B cell (primary cell): Measurements from ENCODE around the gene TAPBP.

Experiments used
- EZH2 ChIP-seq: IDR thresholded peaks from 2 replicates; pipeline ENCODE4 v1.6.1; 2012; ENCODE audit warnings: borderline replicate concordance, low read depth, mild to moderate bottlenecking, moderate library complexity, low read length; ENCODE audit not compliant: insufficient read depth, poor library complexity, severe bottlenecking
- TF ChIP-seq, protein P1 (sequence below): fragments of 200-600 bp; IDR thresholded peaks from one replicate; pipeline ENCODE4 v1.8.0; 2022; ENCODE audit warnings: antibody characterized with exemption, mild to moderate bottlenecking

DNA sequence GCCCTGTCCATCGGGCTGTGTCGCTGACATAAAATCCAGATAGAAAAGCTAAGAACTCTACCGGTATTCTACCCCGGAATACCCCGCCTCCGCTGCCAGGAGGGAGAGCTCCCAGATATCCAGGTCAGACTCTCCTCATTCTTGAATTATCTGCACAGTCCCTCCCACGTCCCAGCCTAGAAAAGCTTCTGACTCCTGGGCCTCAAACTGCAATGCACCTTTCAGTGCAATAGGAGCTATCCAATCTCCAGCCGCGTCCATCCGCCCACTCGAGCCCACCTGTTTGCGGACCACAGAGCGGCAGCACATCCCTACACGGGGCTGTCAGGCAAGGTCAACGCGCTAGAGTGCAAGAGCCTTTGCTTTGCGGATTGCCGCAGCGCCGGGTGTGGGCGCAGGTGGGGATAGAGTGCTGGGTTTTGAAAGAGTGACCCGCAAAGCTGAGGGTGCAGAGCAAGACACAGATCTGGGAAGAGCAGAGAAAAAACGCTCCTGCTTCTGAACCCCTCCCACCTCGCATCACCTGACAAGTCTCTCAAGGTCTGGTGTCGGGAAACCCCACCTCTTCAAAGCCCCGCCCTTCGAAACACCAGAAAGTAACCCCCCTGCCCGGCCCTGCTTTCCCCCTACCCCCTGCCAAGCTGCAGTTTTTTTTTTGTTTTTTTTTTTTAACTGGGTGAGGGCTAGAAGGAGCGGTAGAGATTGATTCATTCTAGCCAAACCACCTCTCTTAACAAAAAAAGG lies 1.3 kb downstream of the TAPBP start:
- TF ChIP-seq, protein P1, sequence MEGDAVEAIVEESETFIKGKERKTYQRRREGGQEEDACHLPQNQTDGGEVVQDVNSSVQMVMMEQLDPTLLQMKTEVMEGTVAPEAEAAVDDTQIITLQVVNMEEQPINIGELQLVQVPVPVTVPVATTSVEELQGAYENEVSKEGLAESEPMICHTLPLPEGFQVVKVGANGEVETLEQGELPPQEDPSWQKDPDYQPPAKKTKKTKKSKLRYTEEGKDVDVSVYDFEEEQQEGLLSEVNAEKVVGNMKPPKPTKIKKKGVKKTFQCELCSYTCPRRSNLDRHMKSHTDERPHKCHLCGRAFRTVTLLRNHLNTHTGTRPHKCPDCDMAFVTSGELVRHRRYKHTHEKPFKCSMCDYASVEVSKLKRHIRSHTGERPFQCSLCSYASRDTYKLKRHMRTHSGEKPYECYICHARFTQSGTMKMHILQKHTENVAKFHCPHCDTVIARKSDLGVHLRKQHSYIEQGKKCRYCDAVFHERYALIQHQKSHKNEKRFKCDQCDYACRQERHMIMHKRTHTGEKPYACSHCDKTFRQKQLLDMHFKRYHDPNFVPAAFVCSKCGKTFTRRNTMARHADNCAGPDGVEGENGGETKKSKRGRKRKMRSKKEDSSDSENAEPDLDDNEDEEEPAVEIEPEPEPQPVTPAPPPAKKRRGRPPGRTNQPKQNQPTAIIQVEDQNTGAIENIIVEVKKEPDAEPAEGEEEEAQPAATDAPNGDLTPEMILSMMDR = no peak
- TF ChIP-seq EZH2 = no peak
